Adrenal gland (tissue), 12 donors: ENCODE data around the gene LRP1B. TPM values are rescaled to one million over a fixed set of nuclear protein-coding genes. Genes with fewer than 3 reads are reported as not detected.

Experiments used
- DNase-seq, 7 donors: peaks; one replicate each; pipeline ENCODE4 v3.0.0-alpha.2; 2019 to 2020
- H3K27ac ChIP-seq, 5 donors: fragments of 200-600 bp; sonication (generic) in 4 of 5; 1 replicate in 3 of 5; 2 replicates in 2 of 5; pipeline versions ENCODE4 v1.5.1 to v1.8.0; 2016 to 2020; ENCODE audit warnings: mild to moderate bottlenecking in 1 of 5
- H3K27me3 ChIP-seq: fragments of 200-600 bp; 2 replicates; pipeline ENCODE4 v1.8.0; 2021
- H3K36me3 ChIP-seq, 2 donors: fragments of 200-600 bp; replicated peaks in 1 of 2; 1 replicate in 1 of 2; 2 replicates in 1 of 2; pipeline versions ENCODE4 v1.5.1 to v1.8.0; 2018 to 2022
- H3K4me1 ChIP-seq, 2 donors: fragments of 200-600 bp; replicated peaks in 1 of 2; 1 replicate in 1 of 2; 2 replicates in 1 of 2; pipeline versions ENCODE4 v1.5.1 to v1.8.0; 2018 to 2021
- H3K4me3 ChIP-seq, 4 donors: fragments of 200-600 bp; sonication (generic) in 3 of 4; one replicate each; pipeline ENCODE4 v1.5.1; 2016 to 2018
- H3K9me3 ChIP-seq, 3 donors: fragments of 200-600 bp; sonication (generic) in 1 of 3; replicated peaks in 1 of 3; 1 replicate in 2 of 3; 2 replicates in 1 of 3; pipeline versions ENCODE4 v1.5.1 to v1.8.0; 2016 to 2021
- POLR2A ChIP-seq, 2 donors: fragments of 450-650 bp; IDR thresholded peaks; one replicate each; pipeline ENCODE4 v1.6.1; 2017; ENCODE audit warnings: antibody characterized with exemption in 2 of 2, mild to moderate bottlenecking in 2 of 2, moderate library complexity in 1 of 2
- WGBS, 4 donors: extraction: QIAGEN DNeasy Blood & Tissue Kit in 2 of 4; methylation state at CpG; one replicate each; pipeline versions ENCODE4 v1.1.5 to v1.1.7; 2013 to 2017; 5-methylcytosine and 5-hydroxymethylcytosine counted together
- intact Hi-C, 2 donors: fragments of 100-400 bp; cut with DNase I; formaldehyde crosslinking; loops; one replicate each; pipeline versions ENCODE4 v1.14.1 to v1.15.0; 2022 to 2023
- polyA plus RNA-seq, 3 donors: library from polyadenylated mRNA; stranded (reverse); fragments of 200-250 nt in 2 of 3; fragments of 350-450 nt in 1 of 3; fragmentation: Illumina TruSeq in 1 of 3; extraction: RNeasy Lipid Tissue Mini Kit (QIAGEN cat#74804) in 1 of 3; gene quantifications; one replicate each; pipeline ENCODE4 v1.2.3, GENCODE V29; 2013 to 2014
- total RNA-seq, 9 donors: library from RNA; depleted of rRNA in 4 of 9; stranded (reverse); fragments of >200 nt in 4 of 9; fragments of 120-200 nt in 1 of 9; fragmentation: NEBNext Ultra II Directional in 1 of 9; extraction: Animal tissue kit (Norgen Biotek cat#: 25700) in 1 of 9; gene quantifications; one replicate each; pipeline versions ENCODE4 v1.1.0 to v1.2.4, GENCODE V29; 2013 to 2023
- TF ChIP-seq, protein P1 (sequence below), 6 experiments: fragments of 450-650 bp in 4 of 6; fragments of 200-600 bp in 2 of 6; sonication (generic) in 1 of 6; IDR thresholded peaks; 1 replicate in 5 of 6; 2 replicates in 1 of 6; pipeline versions ENCODE4 v1.5.1 to v1.8.0; 2016 to 2021; ENCODE audit warnings: antibody characterized with exemption in 6 of 6, mild to moderate bottlenecking in 2 of 6, moderate library complexity in 1 of 6
- donor health status: healthy with polysubstance abuse.
- donor health status: Bipolar disorder and iron deficiency.
- donor health status: DM: yes; HTN: yes; CAD: no.
- donor health status: DM: no; HTN: no; CAD: no.
- donor health status: DM: no; HTN: no; CAD: no.
- donor health status: DM: yes; HTN: yes; CAD: no.

LRP1B gene
- total and polyA plus RNA-seq, 12 donors = 0.84 to 5.4 (median 2.1) TPM

DNA sequence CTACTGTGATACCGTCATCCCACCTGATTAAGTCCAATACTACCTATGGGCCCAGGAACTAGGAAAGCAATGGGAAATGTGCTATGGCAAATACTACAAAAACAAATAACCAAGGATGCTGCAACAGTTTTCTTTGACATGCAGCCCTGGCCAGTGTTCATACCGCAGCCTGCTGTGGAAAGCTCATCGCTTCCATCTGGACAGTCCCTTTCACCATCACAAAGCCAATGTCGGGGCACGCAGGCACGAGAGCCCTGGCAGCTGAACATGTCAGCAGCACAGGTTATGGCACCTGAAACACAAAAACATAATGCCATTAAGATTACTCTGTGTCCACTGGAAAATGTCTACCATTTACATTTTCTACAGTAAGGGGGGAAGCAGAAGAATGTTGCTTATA, 1621.1 kb downstream of the LRP1B start:
- Histone ChIP-seq H3K36me3 (no peaks in the 10 kb centered on the region), H3K9me3 (no peaks in the 10 kb centered on the region), H3K4me1 (no peaks in the 10 kb centered on the region), H3K4me3 (no peak overlapping the region), H3K27ac (no peak overlapping the region), H3K27me3 (no peaks in the 10 kb centered on the region)
- no peak for TF ChIP-seq POLR2A (IDR thresholded peaks at IDR 0.05)
- TF ChIP-seq, protein P1, sequence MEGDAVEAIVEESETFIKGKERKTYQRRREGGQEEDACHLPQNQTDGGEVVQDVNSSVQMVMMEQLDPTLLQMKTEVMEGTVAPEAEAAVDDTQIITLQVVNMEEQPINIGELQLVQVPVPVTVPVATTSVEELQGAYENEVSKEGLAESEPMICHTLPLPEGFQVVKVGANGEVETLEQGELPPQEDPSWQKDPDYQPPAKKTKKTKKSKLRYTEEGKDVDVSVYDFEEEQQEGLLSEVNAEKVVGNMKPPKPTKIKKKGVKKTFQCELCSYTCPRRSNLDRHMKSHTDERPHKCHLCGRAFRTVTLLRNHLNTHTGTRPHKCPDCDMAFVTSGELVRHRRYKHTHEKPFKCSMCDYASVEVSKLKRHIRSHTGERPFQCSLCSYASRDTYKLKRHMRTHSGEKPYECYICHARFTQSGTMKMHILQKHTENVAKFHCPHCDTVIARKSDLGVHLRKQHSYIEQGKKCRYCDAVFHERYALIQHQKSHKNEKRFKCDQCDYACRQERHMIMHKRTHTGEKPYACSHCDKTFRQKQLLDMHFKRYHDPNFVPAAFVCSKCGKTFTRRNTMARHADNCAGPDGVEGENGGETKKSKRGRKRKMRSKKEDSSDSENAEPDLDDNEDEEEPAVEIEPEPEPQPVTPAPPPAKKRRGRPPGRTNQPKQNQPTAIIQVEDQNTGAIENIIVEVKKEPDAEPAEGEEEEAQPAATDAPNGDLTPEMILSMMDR (IDR thresholded peaks at IDR 0.05) = no peak
- WGBS, 4 donors = 96 to 99% (median 97%) methylated on average over 6 of the region's 6 CpGs
- intact Hi-C loops = no loop called here
- DNase-seq = no peak

DNA sequence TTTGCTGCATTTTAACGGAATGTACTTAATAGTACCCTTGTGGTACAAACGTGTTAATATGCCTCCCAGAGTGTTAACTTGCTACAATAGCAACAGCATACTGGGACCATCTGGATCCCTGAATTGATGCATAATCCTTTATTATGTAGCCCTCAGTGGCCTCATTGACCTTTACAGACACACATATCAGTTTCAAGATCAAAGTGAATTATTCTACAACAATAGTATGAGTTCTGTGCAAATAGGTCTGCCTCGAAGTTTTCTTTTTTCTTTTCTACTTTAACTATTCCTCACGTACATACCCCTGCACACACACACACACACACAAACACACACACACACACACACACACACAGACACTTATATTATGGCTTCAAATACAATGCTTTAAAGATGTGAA, 1622.1 kb downstream of the LRP1B start:
- intact Hi-C loops = no loop called here
- no peak overlapping the region for H3K4me3 ChIP-seq
- no peaks in the 10 kb centered on the region for H3K4me1 ChIP-seq
- H3K27ac ChIP-seq = no peak overlapping the region
- no peaks in the 10 kb centered on the region for H3K9me3 ChIP-seq
- TF ChIP-seq, protein P1 (IDR thresholded peaks at IDR 0.05) = no peak
- no peak for TF ChIP-seq POLR2A (IDR thresholded peaks at IDR 0.05)
- no peak for DNase-seq
- no peaks in the 10 kb centered on the region for H3K27me3 ChIP-seq
- H3K36me3 ChIP-seq = no peaks in the 10 kb centered on the region
- 58 to 72% (median 67%) methylated on average over 4 of the region's 4 CpGs for WGBS, 4 donors

DNA sequence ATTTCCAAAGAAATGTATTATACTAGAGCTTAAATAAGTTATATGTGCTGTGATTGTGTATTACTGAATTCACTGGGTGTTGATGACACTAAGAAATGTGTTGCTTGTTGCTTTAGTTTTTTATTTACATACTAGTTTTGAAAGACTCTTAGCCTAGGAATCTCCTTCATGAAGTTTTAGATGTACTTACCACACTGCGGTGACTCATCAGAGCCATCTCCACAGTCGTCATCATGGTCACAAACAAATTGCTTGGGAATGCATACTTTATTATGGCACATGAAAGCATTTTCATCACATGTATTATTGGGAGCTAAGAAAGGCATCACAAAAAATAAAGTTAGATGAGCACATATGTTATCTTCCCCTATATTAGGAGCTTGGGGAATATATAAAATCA, 1624.2 kb downstream of the LRP1B start:
- WGBS, 4 donors = 74 to 85% (median 83%) methylated on average over 2 of the region's 2 CpGs
- intact Hi-C loops = no loop called here
- no peaks in the 10 kb centered on the region for H3K4me1 ChIP-seq
- no peaks in the 10 kb centered on the region for H3K27me3 ChIP-seq
- no peak for TF ChIP-seq POLR2A (IDR thresholded peaks at IDR 0.05)
- TF ChIP-seq, protein P1 (IDR thresholded peaks at IDR 0.05) = no peak
- no peaks in the 10 kb centered on the region for H3K36me3 ChIP-seq
- DNase-seq = no peak
- H3K9me3 ChIP-seq = no peaks in the 10 kb centered on the region
- H3K27ac ChIP-seq = no peak overlapping the region
- H3K4me3 ChIP-seq = no peak overlapping the region

DNA sequence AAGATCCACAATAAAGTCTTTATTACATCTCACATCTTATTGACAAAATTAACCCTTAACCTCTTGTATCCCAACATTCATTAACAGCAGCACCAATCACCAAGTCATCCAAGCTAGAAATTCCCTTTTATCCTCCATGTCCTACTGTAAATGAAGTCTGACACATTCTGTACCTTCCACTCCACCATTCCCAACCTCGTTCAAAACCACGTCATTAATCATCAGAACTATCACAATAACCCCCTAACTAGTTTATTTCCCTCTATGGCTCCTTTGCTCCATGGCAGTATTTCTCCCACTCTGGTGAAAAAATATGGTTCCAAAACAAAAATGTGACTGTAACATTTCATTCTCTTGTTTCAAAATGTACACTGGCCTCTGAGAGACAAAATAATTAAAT, 1626.2 kb downstream of the LRP1B start:
- no peak overlapping the region for H3K27ac ChIP-seq
- H3K27me3 ChIP-seq = no peaks in the 10 kb centered on the region
- intact Hi-C loops = no loop called here
- H3K36me3 ChIP-seq = no peaks in the 10 kb centered on the region
- H3K4me3 ChIP-seq = no peak overlapping the region
- no peaks in the 10 kb centered on the region for H3K9me3 ChIP-seq
- no peak for DNase-seq
- WGBS, 4 donors = 54 to 68% (median 64%) methylated on average over 2 of the region's 2 CpGs
- no peak for TF ChIP-seq POLR2A (IDR thresholded peaks at IDR 0.05)
- TF ChIP-seq, protein P1 (IDR thresholded peaks at IDR 0.05) = no peak
- H3K4me1 ChIP-seq = no peaks in the 10 kb centered on the region
